Pancreas (tissue), 10 donors: ENCODE measurements around the gene ANKRD33B. TPM values are rescaled to one million over a fixed set of nuclear protein-coding genes. Genes with fewer than 3 reads are reported as not detected.

Experiments used
- ATAC-seq, 4 donors: fragments of 200-7000 bp; cut with Tn5 transposase; one replicate each; pipeline versions ENCODE4 v1.8.0 to v1.9.1; 2020; ENCODE audit warnings: mild to moderate bottlenecking in 4 of 4, moderate library complexity in 4 of 4
- DNase-seq, 6 donors: peaks; one replicate each; pipeline ENCODE4 v3.0.0-alpha.2; 2020
- FAIRE-seq: peaks from 2 replicates; lab custom pipeline; 2012; peaks lifted over from hg19 to GRCh38; lab: Jason Lieb, UNC
- H3K27ac ChIP-seq, 4 donors: fragments of 200-600 bp; sonication (generic); 1 replicate in 3 of 4; 2 replicates in 1 of 4; pipeline versions ENCODE4 v1.5.0 to v1.8.0; 2020
- H3K27me3 ChIP-seq, 4 donors: fragments of 200-600 bp; one replicate each; pipeline ENCODE4 v1.8.0; 2021
- H3K36me3 ChIP-seq, 3 donors: fragments of 200-600 bp; sonication (generic) in 1 of 3; one replicate each; pipeline versions ENCODE4 v1.5.0 to v1.8.0; 2020 to 2021
- H3K4me1 ChIP-seq, 3 donors: fragments of 200-600 bp; one replicate each; pipeline ENCODE4 v1.8.0; 2021
- H3K4me3 ChIP-seq, 4 donors: fragments of 200-600 bp; sonication (generic) in 2 of 4; one replicate each; pipeline versions ENCODE4 v1.5.0 to v1.8.0; 2020 to 2021
- H3K9me3 ChIP-seq, 4 donors: fragments of 200-600 bp; one replicate each; pipeline ENCODE4 v1.8.0; 2021
- WGBS, 2 donors: extraction: QIAGEN DNeasy Blood & Tissue Kit; methylation state at CpG; one replicate each; pipeline ENCODE4 v1.1.7; 2013; 5-methylcytosine and 5-hydroxymethylcytosine counted together
- intact Hi-C, 3 donors: fragments of 100-400 bp; cut with DNase I; formaldehyde crosslinking; loops; one replicate each; pipeline versions ENCODE4 v1.11.1 to v1.14.2; 2022
- polyA plus RNA-seq, 2 donors: library from polyadenylated mRNA; stranded (reverse); fragments of 200-250 nt; gene quantifications; one replicate each; pipeline ENCODE4 v1.2.3, GENCODE V29; 2013
- total RNA-seq, 6 donors: library from RNA; stranded (reverse); fragmentation: NEBNext Ultra II Directional in 4 of 6; extraction: Animal tissue kit (Norgen Biotek cat#: 25700) in 4 of 6; gene quantifications; one replicate each; pipeline versions ENCODE4 v1.2.1 to v1.2.4, GENCODE V29; 2021 to 2023
- TF ChIP-seq, protein P1 (sequence below), 4 donors: fragments of 200-600 bp; sonication (generic) in 3 of 4; IDR thresholded peaks; one replicate each; pipeline versions ENCODE4 v1.5.0 to v1.8.0; 2021; ENCODE audit warnings: antibody characterized with exemption in 4 of 4
- donor health status: healthy with polysubstance abuse.
- donor health status: DM: no; HTN: no; CAD: no; lungs with moderate emphysema.
- donor health status: DM: no; HTN: no; CAD: no.
- donor health status: control.
- donor health status: control.
- donor health status: Bipolar disorder and iron deficiency.
- donor health status: DM: yes; HTN: yes; CAD: no.
- donor health status: DM: no; HTN: no; CAD: no.
- donor health status: DM: no; HTN: no; CAD: no.
- donor health status: DM: yes; HTN: yes; CAD: no.

Gene ANKRD33B
- total and polyA plus RNA-seq, 8 donors, result 0.57 to 2.7 (median 1.1) TPM

DNA sequence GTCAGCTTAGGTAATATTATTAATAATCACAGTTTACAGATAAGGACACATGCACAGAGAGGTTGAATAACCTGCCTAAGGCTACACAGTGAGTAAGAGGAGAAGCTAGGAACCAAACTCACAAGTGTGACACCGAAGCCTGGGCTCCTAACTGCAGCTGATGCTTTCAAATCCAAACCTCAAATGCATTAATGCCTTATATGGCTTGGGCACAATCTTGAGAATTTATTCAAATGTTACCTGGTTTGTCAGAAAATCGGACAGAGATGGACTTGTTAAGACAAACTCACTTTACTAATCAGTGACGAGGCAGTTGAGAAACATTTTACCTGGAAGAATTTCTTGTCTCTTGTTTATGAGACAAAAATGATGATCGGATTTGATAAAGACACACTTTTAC, 142.5 kb downstream of the ANKRD33B start:
- ATAC-seq (no peak), DNase-seq (no peak), FAIRE-seq (no peak)
- no peaks in the 10 kb centered on the region for H3K9me3 ChIP-seq
- intact Hi-C loops, result loop anchor here in 1 of 3 donors (10.0 kb wide), 1 partner anchor 48 kb away; no protein-coding TSS in a partner anchor
- H3K36me3 ChIP-seq, result peaks cover 0 to 8% (median 0%) of the 10 kb centered on the region in 3 donors
- H3K27me3 ChIP-seq, result no peaks in the 10 kb centered on the region
- WGBS, 2 donors, result 69 to 79% methylated on average over 4 of the region's 4 CpGs
- H3K4me1 ChIP-seq, result peaks cover 62 to 68% (median 63%) of the 10 kb centered on the region in 3 donors
- TF ChIP-seq, protein P1, sequence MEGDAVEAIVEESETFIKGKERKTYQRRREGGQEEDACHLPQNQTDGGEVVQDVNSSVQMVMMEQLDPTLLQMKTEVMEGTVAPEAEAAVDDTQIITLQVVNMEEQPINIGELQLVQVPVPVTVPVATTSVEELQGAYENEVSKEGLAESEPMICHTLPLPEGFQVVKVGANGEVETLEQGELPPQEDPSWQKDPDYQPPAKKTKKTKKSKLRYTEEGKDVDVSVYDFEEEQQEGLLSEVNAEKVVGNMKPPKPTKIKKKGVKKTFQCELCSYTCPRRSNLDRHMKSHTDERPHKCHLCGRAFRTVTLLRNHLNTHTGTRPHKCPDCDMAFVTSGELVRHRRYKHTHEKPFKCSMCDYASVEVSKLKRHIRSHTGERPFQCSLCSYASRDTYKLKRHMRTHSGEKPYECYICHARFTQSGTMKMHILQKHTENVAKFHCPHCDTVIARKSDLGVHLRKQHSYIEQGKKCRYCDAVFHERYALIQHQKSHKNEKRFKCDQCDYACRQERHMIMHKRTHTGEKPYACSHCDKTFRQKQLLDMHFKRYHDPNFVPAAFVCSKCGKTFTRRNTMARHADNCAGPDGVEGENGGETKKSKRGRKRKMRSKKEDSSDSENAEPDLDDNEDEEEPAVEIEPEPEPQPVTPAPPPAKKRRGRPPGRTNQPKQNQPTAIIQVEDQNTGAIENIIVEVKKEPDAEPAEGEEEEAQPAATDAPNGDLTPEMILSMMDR (IDR thresholded peaks at IDR 0.05), result no peak
- no peak overlapping the region for H3K4me3 ChIP-seq
- peak overlapping the region in 2 of 4 donors; percentile 20 to 89 for H3K27ac ChIP-seq

Other genes starting within 250 kb of the ANKRD33B start
- 100 to 1,000 TPM in 1 of 6 donors, 10 to 100 TPM in 5; 72.4 to 105 (median 83.3) TPM for gene MARCHF6, start 210.4 kb upstream of the ANKRD33B start, total RNA-seq
- gene MARCHF6, start 210.4 kb upstream of the ANKRD33B start, polyA plus RNA-seq, result 10 to 100 TPM; 68.5 to 88.4 TPM
- 1 to 10 TPM in 2 of 6 donors, under 1 TPM in 4; 0.18 to 1.9 (median 0.60) TPM for gene ROPN1L, start 122.2 kb upstream of the ANKRD33B start, total RNA-seq
- 1 to 10 TPM in 1 of 2 donors, under 1 TPM in 1; 0.46 to 1.6 TPM for gene ROPN1L, start 122.2 kb upstream of the ANKRD33B start, polyA plus RNA-seq
- 100 to 1,000 TPM; 124 to 183 (median 144) TPM for gene DAP, start 197.2 kb downstream of the ANKRD33B start, total RNA-seq
- gene DAP, start 197.2 kb downstream of the ANKRD33B start, polyA plus RNA-seq, result 100 to 1,000 TPM in 1 of 2 donors, 10 to 100 TPM in 1; 68.3 to 102 TPM